Mucosa of descending colon (tissue), 3 donors: Measurements from ENCODE around the gene NCOA7. TPM values are rescaled to one million over a fixed set of nuclear protein-coding genes. Genes with fewer than 3 reads are reported as not detected.

Experiments
- ATAC-seq: fragments of 200-7000 bp; cut with Tn5 transposase; one replicate; pipeline ENCODE4 v1.9.1; 2020; ENCODE audit warnings: mild to moderate bottlenecking, moderate library complexity
- DNase-seq, 3 donors: peaks; one replicate each; pipeline ENCODE4 v3.0.0-alpha.2; 2020
- H3K36me3 ChIP-seq: fragments of 200-600 bp; one replicate; pipeline ENCODE4 v1.8.0; 2021; ENCODE audit warnings: low read depth, mild to moderate bottlenecking
- H3K4me1 ChIP-seq: fragments of 200-600 bp; one replicate; pipeline ENCODE4 v1.8.0; 2021; ENCODE audit warnings: low read depth, mild to moderate bottlenecking
- H3K4me3 ChIP-seq: fragments of 200-600 bp; one replicate; pipeline ENCODE4 v1.8.0; 2021; ENCODE audit warnings: mild to moderate bottlenecking
- H3K9me3 ChIP-seq: fragments of 200-600 bp; one replicate; pipeline ENCODE4 v1.8.0; 2021; ENCODE audit warnings: mild to moderate bottlenecking
- intact Hi-C, 2 donors: fragments of 100-400 bp; cut with DNase I in 1 of 2; cut with micrococcal nuclease in 1 of 2; formaldehyde crosslinking; loops; one replicate each; pipeline versions ENCODE4 v1.11.0 to v1.11.1; 2022; cut with DNase I, micrococcal nuclease
- total RNA-seq, 3 donors: library from RNA; stranded (reverse); fragmentation: NEBNext Ultra II Directional in 2 of 3; extraction: Animal tissue kit (Norgen Biotek cat#: 25700) in 2 of 3; gene quantifications; one replicate each; pipeline versions ENCODE4 v1.2.1 to v1.2.4, GENCODE V29; 2021 to 2023
- TF ChIP-seq, protein P1 (sequence below): fragments of 200-600 bp; IDR thresholded peaks from one replicate; pipeline ENCODE4 v1.8.0; 2022; ENCODE audit warnings: antibody characterized with exemption, mild to moderate bottlenecking
- donor health status: DM: no; HTN: no; CAD: no; lungs with moderate emphysema.
- donor health status: DM: no; HTN: no; CAD: no.
- donor health status: DM: no; HTN: yes; CAD: no.

Gene NCOA7
- total RNA-seq, 3 donors from 2014 or later = 28.9 to 54.0 (median 49.6) TPM

DNA sequence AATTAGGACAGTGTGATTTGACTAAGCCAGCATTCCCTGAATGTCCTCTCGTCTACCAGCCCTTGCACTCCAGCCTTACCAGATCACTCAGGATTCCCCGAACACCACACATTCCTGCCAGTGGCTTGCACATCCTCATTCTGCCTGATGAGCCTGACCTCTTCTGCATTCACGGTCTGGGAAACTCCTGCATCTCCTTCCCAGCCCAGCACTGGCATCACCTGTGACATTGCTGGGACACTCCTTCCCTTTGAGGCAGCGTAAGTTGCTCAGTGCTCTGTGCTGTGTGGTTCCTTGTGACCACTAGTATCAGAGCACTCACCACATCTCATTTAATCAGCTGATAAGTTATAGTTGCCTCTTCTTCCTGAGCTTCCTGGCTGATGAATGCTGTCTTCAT is 17.3 kb downstream of the NCOA7 start:
- peak; percentile 38 for ATAC-seq
- Histone ChIP-seq H3K4me3 (no peak overlapping the region), H3K4me1 (no peaks in the 10 kb centered on the region), H3K36me3 (no peaks in the 10 kb centered on the region), H3K9me3 (no peaks in the 10 kb centered on the region)
- TF ChIP-seq, protein P1, sequence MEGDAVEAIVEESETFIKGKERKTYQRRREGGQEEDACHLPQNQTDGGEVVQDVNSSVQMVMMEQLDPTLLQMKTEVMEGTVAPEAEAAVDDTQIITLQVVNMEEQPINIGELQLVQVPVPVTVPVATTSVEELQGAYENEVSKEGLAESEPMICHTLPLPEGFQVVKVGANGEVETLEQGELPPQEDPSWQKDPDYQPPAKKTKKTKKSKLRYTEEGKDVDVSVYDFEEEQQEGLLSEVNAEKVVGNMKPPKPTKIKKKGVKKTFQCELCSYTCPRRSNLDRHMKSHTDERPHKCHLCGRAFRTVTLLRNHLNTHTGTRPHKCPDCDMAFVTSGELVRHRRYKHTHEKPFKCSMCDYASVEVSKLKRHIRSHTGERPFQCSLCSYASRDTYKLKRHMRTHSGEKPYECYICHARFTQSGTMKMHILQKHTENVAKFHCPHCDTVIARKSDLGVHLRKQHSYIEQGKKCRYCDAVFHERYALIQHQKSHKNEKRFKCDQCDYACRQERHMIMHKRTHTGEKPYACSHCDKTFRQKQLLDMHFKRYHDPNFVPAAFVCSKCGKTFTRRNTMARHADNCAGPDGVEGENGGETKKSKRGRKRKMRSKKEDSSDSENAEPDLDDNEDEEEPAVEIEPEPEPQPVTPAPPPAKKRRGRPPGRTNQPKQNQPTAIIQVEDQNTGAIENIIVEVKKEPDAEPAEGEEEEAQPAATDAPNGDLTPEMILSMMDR = no peak
- no peak for DNase-seq
- intact Hi-C loops = no loop called here

DNA sequence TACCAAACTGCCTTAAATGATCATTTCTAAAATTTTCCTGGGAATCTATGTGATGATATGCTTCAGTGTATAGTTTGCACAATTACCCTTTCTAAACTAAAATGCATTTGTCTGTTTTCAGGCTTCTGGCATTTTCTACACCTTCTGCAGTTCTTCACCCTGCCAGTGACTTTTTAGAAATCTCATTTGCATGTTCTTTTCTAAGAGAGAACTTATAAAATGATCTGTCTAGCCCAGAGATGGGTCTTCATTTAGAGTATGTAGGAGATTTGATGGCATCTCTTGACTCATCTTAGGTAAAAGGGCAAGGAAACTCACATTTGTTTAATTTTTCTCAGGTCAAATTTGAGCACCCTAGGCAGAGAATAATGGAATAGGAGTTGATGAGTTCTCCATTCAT is 17.8 kb downstream of the NCOA7 start:
- DNase-seq (no peak), ATAC-seq (no peak)
- Histone ChIP-seq H3K9me3 (no peaks in the 10 kb centered on the region), H3K36me3 (no peaks in the 10 kb centered on the region), H3K4me1 (no peaks in the 10 kb centered on the region), H3K4me3 (no peak overlapping the region)
- intact Hi-C loops = no loop called here
- TF ChIP-seq, protein P1 = no peak

DNA sequence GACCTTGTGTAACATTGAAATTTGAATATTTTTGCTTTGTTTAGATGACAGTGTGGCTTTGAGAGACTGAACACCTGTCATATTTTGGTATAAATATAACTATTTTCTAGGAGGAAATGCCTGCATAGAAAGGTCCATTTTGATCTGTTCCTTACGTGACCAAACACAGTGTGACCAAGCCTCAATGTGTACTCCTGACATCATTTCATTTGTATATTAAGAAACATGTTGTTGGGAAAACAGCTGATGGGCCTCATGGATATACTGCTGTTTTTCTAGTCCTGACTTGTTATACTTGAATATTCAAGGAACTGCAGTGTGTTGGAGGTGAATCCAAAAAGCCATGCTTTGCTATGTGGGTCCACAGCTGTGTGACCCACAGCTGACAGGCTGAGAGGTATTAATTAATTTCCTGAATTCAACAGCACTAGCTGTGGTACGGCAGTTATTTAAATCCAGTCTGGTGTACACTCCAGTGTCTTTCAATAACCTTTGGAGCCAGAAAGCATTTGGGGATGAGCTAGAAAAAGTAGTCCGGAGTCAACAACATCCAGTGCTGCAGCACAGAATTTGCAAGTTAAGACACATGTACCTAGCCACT is 18.9 kb downstream of the NCOA7 start:
- H3K9me3 ChIP-seq = no peaks in the 10 kb centered on the region
- intact Hi-C loops = no loop called here
- TF ChIP-seq, protein P1 = no peak
- H3K4me1 ChIP-seq = no peaks in the 10 kb centered on the region
- ATAC-seq = no peak
- no peak for DNase-seq
- H3K36me3 ChIP-seq = no peaks in the 10 kb centered on the region
- H3K4me3 ChIP-seq = no peak overlapping the region

DNA sequence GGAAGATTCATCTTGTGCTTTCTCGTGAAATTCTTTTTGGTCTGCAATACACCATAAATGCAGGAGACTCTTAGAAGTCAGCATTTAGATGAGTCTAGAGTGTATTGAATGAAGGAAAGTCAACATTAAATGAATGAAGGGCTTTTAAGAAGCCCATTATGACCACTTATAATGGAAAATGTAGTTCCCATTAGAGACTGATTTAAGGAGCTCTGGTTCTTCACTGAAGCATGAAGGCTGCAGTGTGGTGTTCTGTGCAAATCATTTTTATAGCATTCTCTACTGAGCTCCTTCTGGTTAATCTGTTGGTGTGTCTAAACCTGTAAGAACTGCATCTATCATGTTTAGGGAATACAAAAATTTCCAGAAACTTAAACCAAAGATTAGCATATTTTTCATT is 19.7 kb downstream of the NCOA7 start:
- H3K36me3 ChIP-seq = no peaks in the 10 kb centered on the region
- no peaks in the 10 kb centered on the region for H3K9me3 ChIP-seq
- DNase-seq (no peak), ATAC-seq (no peak)
- no peaks in the 10 kb centered on the region for H3K4me1 ChIP-seq
- TF ChIP-seq, protein P1 = no peak
- no peak overlapping the region for H3K4me3 ChIP-seq
- intact Hi-C loops = no loop called here

DNA sequence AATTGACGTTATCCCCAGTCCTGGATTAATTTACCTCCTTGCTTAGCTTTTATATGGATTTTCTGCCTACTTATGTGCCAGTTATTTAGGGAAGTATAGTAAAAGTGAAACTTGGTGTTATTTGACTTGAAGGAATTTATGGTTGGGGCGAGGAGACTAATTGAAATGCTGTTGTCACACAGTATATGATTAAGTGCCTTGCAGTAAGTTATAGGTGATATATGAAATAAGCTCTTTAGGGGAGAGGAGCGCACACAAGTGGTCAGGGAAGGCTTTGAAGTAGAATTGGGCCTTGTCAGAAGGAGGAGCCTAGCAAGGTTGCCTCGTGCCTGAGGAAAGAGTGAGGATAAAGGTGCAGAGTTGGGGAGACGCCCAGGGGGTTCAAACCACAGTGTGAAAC is 20.5 kb downstream of the NCOA7 start:
- intact Hi-C loops = no loop called here
- ATAC-seq (peak; percentile 14), DNase-seq (no peak)
- no peaks in the 10 kb centered on the region for H3K9me3 ChIP-seq
- H3K4me1 ChIP-seq = no peaks in the 10 kb centered on the region
- TF ChIP-seq, protein P1 = no peak
- H3K4me3 ChIP-seq = no peak overlapping the region
- H3K36me3 ChIP-seq = no peaks in the 10 kb centered on the region
